ENCODE results near the gene MAPK6.
"Not testable (repeated sequence)": the region's sequence is repeated elsewhere in the genome, so short reads cannot be mapped to it uniquely, and the experiment has no call there.

DNA sequence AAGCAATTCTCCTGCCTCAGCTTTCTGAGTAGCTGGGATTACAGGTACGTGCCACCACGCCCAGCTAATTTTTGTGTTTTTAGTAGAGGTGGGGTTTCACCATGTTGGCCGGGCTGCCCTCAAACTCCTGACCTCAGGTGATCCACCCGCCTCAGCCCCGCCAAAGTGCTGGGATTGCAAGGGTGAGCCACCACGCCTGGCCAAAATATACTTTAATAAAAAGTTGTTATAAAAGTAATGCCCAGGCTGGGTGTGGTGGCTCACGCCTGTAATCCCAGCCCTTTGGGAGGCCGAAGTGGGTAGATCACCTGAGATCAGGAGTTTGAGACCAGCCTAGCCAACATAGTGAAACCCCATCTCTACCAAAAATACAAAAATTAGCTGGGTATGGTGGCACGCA lies 77.5 kb downstream of the MAPK6 start:
- not testable (repeated sequence) for TF ChIP-seq CTCF, EZH2, EZH2phosphoT487 (IDR thresholded peaks at IDR 0.05)
